Activated CD8-positive, alpha-beta memory T cell treated with anti-CD3 and anti-CD28 coated beads for 24 hours (primary cell): ENCODE measurements around the gene GABARAP.

ENCODE experiments used
- DNase-seq: peaks from one replicate; pipeline ENCODE4 v3.0.0-alpha.2; 2020

GABARAP gene

DNA sequence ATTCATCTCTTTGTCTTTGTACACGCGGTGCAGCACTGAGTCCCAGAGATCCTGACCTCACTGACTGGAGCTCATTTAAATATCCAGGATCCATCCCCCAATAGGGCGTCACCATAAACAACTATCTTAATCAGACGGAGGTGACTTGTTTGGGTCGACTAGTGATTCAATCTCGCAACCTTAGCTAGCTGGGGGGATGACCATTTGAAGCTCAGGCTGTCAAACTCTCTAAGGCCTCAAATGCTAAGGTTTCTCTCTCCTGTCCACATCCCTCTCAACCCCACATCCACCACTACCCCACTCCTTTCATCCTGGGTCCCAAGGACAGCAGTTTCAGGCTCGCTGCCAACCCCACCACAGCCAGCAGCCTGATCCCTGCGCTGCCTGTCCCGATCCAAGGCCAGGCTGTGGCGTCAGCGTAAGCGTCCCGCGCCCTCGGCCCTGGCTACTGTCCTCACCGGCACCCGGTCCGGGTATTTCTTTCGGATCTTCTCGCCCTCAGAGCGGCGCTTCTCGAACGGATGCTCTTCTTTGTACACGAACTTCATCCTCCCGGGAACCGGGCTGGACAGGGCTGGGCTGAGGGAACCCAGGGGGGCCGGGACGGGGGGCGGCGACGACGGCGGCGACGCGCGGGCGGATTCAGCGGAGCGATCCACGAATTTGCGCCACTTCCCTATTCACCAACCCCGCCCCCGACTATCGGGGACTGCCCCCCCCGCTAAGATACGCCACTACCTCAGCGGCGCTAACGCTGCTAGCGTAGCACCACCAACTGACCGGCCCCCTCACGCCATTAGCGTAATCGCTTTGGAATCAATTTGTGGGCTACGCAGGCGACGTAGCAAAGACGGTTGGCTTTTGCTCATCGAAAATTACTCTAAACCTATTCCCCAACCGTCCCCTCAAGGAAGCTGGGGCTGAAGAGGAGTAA, at the start of gene GABARAP:
GABARAP (minus strand) TSS at position 667 of the 934 bp plus-strand sequence; CDS start at position 548, 119 bp downstream.
- peak; percentile 99 for DNase-seq

DNA sequence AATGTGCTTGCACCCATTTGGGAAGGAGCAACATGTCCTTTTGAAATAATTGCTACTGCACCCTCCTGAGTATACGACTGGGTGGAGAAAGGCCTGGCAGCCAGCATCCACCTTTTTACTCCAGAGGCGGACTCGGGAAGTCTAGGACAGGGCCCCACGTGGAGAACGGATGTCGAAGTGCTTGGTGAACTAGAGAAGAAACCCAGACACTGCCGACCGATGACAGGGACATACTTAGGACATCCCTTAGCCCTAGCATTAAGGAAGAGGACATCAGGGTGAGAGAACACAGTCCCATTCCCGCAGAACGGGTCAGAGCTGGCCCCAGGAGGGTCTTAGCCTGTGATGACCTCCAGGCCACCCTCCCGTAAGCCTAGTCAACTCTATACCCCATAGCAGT, 48.4 kb upstream of the GABARAP start:
- no peak for DNase-seq

DNA sequence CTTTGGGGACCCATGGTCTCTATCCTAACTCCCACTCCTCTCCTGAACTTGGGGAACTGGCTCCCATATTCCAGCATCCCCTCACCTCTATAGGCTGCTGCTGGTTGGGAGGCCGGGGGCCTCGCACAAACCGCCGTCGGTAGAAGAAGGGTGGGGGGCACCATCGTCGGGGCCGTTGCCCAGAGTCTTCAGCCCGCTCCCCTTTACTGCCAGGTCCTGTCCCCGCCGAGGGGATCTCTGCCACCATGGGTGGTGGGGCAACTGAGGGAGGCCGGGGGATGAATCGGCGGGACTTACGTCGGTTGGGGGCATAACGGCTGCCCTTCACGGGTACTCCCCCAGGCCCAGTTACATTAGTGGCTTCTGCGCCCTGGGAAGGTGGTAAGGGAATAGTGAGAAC, 47.9 kb upstream of the GABARAP start:
- DNase-seq, result no peak

DNA sequence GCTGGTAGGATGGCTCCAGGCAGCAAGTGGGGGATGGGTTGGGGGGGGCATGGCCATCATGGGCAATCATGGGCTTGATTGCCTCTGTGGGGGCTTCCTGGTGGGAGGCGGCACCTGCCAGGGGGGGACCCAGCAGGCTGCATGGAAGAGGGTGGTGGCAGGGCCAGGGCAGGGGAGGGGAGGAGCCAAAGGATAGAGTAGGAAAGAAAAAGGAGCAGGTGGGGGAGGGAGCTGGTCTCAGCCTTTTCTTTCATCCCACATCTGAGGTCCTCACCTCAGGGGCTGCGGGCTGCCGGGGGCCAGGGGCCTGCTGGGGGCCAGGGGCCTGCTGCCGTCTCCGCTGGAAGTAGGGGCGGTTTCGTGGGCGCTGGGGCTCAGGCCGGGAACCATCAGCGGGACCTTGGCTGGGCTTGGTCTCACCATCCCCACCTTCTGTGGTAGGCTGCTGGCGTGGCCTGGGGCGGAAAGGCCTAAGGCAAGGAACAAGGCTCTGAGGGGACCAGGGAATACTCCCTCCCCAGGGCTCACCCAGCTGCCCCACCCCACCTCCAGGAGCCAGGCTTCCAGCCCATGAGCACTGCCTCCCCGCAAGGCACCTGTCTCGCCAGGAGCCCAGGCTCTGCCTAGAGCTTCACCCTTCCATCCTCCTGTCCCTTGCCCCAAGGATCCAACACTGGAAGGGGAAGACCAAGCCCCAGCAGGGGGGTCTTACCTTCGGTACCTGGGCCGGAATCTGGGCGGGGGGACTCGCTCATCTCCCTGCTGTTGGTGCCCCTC, 47.2 kb upstream of the GABARAP start:
- DNase-seq, result no peak

DNA sequence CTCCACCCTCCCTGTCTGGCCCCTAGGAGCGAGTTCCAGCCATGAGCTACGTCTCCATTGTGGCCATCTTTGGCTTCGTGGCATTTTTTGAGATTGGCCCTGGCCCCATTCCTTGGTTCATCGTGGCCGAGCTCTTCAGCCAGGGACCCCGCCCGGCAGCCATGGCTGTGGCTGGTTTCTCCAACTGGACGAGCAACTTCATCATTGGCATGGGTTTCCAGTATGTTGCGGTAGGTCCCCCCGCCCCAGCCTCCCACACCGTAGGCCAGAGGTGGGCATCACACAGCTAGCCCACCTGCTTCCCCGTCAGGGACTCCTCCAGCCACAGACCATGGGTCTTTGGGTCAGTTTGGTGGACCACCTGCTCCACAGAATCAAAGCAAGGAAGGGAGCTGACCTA, 43.4 kb upstream of the GABARAP start:
- DNase-seq, result no peak

DNA sequence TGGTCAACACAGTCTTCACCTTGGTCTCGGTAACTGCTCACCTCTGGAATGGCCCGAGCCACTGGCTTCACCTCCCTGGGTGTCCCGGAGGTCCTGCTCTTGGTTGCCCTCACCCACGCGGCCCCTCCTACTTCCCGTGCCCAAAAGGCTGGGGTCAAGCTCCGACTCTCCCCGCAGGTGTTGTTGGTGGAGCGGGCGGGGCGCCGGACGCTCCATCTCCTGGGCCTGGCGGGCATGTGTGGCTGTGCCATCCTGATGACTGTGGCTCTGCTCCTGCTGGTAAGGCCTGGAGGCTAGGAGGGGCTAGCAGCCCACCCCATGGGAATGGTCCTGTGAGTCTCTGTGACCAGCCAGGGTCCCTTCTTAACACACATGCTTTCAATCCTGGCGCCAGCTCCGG, 42.7 kb upstream of the GABARAP start:
- DNase-seq, result no peak

DNA sequence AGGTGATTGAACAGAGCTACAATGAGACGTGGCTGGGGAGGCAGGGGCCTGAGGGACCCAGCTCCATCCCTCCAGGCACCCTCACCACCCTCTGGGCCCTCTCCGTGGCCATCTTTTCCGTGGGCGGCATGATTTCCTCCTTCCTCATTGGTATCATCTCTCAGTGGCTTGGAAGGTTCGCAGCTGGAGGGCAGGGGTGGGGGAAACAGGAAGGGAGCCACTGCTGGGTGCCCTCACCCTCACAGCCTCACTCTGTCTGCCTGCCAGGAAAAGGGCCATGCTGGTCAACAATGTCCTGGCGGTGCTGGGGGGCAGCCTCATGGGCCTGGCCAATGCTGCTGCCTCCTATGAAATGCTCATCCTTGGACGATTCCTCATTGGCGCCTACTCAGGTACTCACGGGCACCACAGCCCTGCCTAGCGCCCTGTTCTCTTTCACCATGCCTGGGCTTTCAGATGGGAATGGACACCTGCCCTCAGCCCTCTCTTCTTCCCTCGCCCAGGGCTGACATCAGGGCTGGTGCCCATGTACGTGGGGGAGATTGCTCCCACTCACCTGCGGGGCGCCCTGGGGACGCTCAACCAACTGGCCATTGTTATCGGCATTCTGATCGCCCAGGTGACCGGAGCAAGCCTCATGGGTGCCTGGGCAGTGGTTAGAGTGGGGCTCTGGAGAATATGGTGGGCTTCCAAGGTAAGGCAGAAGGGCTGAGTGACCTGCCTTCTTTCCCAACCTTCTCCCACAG, 41.4 kb upstream of the GABARAP start:
- DNase-seq, result no peak

DNA sequence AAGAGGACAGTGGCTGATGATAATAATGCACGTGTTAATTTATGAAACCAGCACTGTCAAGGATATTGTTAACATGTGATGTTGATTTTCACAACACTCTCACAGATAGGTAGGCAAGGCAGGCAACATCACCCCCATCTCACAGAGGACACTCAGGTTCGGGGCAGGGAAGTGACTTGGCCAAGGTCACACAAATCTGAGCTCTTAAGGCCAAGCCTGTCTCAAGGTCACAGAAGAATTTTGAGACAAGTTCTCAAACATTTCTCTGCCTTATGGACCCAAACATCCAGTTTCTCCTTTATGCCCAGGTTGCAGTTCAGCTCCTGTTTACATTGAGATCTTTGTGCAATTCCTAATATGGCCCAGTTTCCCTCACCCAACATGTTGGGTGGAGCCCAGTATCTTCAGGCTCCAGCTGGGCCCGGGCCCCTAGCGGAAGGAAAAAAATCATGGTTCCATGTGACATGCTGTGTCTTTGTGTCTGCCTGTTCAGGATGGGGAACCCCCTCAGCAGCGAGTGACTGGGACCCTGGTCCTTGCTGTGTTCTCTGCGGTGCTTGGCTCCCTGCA, 40.6 kb upstream of the GABARAP start:
- DNase-seq, result no peak

DNA sequence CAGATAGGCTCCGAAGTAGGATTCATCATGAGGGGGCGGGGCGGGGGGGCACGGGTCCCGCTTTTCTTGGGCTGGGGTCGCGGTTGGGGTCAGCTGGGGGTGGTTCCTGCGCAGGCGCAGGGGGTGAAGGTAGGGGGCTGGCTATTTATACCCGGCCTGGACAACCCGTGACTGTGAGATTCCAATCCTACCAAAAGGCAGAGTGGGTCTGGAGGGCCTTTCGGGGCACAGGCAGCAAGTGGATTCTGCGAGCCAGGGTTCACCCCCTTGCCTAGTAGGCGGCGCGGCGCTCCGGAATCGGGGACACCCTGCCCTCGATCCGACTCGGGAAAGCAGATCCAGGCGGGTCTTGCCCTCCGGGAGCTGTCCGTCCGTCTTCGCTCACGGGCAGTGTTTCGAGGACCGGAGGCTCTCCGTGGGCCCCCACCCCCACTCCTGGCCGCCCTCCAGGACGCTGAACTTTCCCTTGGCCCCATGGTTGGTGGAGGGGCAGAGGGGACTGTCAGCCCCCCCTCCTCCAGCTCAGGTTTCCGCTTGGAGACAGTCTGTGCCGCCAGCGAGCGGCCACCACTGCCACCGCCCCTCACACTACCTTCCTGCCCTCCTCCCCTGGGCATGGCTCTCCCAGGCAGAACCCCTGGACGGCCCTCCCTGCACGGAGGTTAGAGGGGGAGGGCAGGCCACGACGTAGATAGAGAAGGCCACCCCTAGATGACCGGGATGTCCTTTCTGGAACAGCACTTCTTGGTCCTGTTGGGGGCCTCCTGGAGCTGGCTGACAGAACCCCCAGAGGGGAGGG, 39.9 kb upstream of the GABARAP start:
- peak; percentile 61 for DNase-seq

DNA sequence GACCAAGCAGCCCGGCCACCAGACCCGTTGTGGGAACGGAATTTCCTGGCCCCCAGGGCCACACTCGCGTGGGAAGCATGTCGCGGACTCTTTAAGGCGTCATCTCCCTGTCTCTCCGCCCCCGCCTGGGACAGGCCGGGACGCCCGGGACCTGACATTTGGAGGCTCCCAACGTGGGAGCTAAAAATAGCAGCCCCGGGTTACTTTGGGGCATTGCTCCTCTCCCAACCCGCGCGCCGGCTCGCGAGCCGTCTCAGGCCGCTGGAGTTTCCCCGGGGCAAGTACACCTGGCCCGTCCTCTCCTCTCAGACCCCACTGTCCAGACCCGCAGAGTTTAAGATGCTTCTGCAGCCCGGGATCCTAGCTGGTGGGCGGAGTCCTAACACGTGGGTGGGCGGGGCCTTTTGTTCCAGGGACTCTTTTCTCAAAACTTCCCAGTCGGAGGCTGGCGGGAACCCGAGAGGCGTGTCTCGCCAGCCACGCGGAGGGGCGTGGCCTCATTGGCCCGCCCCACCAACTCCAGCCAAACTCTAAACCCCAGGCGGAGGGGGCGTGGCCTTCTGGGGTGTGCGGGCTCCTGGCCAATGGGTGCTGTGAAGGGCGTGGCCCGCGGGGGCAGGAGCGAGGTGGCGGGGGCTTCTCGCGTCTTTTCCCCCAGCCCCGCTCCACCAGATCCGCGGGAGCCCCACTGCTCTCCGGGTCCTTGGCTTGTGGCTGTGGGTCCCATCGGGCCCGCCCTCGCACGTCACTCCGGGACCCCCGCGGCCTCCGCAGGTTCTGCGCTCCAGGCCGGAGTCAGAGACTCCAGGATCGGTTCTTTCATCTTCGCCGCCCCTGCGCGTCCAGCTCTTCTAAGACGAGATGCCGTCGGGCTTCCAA, 39.1 kb upstream of the GABARAP start, which contains the start of gene SLC2A4:
SLC2A4 (plus strand) TSS at position 645 of the 879 bp plus-strand sequence; CDS start at position 862, 217 bp downstream.
- DNase-seq, result peak; percentile 94

DNA sequence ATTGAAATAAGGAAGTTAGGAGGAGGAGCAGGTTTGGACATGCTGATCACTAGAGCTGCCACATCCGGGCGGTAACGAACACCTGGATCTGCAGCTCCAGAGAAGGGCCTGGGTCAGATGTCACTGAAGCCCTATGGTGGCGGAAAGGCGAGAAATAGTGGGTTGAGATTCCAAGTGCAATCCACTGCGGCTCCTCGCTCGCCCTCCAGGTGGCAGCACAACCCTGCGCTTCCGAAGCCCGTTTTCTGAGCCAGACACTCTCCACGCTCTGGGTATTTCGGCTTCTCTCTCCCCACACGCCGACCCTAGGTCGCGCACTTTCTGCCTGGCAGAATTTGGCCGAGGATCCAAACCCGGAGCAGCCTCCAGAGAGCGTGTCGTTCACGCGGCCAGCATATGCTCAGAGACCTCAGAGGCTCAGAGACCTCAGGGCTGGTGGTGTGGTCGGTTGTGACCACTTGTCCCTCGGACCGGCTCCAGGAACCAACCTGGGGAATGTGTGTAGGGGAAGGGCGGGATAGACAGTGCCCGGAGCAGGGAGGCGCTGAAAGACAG, 38.3 kb upstream of the GABARAP start:
- DNase-seq, result peak; percentile 94

DNA sequence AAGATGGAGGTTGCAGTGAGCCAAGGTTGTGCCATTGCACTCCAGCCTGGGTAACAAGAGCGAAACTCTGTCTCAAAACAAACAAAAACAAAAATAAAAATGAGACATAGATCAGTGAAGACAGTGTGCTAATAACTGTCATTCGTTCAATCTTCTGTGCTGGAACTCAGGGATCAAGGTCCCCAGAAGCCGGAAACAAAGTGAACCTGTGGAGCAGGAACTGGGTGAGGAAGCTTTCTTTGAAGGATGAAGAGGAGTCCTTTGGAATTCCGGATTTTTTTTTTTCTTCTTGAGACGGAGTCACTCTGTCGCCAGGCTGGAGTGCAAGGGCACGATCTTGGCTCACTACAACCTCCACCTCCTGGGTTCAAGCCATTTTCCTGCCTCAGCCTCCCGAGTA, 37.2 kb upstream of the GABARAP start:
- DNase-seq, result no peak

DNA sequence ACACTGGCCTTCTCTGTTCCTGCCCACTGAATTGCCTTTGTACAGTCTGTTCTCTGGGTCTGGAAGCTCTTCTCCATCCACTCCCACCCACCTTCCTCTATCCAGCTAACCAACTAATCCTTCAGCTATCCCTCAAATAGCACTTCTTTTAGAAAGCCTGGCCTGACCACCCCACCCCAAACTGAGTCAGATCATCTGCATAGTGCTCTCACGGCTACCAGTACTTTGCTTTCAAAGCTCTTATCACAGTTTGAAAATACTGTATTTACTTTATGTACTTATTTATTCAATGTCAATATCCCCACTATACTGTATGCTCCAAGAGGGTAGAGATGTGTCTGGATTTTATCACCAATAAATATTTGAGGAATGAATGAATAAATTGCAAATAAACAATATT, 24.5 kb upstream of the GABARAP start:
- no peak for DNase-seq

DNA sequence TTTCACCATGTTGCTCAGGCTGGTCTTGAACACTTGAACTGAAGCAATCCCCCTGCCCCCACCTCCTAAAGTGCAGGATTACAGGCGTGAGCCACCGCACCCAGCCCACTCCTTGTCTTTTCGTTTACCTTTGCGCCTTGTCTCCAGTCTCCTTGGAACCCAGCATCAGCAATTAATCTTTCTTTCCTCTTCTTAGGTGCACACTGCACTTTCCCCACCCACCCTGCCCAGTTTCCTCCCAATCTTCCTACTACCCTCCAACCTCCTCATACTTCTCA, 21.5 kb upstream of the GABARAP start:
- DNase-seq, result no peak

DNA sequence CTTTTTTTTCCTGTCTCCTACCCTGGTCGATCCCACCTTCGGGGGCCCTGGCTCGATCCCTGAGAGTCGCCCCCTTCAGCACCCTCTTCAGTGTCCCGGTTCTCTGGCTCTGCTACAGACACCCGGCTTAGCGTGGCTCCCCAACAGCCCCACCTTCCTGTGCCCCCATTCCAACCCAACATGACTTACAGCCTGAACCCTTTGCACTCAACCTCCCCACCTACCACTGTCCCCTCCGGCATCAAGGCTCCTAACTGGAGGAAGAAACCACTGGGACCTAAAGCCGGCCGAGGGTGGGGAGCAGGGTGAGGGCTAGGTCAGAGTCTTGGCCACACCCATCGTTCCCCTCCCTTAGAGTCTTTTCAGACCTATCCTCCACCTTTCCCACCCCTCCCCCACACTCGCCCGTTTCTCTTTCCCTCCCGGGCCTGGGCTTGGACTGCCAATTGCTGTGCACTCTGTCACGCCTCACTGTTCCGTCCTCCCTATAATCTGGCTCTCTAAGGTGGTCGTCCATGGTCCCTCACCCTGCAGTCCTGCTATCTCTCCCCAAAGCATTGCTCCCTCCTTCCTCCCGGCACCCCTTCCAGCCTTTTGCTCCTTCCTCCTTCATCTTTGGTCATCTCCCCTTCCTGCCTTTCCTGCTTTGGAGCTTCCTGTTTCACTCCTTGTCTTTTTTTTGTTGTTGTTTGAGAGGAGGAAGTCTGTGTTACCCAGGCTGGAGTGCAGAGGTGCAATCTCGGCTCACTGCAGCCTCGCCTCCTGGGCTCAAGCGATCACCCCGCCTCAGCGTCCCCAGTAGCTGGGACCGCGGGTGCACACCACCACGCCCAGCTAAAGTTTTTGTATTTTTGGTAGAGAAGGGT, 20.9 kb upstream of the GABARAP start:
- peak; percentile 68 for DNase-seq

DNA sequence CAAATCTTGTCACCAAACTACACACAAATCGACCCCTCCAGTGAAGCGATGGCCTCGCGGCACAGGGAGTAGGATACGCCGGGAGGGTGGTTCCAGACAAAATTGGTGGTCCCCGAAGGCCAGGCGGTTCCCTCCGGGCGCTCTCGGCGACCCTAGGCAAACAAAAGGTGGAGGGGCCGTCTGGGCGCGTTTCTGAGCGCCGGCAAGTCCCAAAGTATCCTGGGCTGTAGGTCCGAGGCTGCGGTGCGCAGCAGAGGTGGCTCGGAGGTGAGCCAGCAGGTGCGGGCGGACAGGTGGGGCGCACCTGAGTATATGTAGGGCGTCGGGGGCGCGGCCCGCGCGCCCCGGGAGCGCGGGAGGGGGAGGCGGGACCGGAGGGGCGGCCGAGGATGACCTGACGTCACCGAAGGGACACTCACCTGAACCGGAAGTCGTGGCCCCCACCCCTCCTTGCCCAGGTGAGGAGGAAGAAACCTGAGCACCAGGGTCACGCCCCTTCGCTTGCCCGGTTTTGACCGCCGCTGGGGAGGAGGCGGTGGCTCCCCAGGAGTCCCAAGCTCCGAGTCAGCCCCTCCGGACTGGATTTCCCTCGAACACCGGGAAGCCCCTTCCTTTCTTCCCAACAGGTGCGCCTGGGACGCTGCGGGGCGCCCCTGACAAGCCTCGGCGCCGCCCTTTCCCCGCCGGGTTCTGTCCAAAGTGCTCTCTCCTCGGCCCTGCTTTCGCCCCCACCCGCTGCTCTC, 20.1 kb upstream of the GABARAP start, which contains the start of gene CLDN7:
CLDN7 (minus strand) TSS at position 287 of the 743 bp plus-strand sequence. CDS start 435 bp downstream, outside the sequence.
- DNase-seq, result no peak

DNA sequence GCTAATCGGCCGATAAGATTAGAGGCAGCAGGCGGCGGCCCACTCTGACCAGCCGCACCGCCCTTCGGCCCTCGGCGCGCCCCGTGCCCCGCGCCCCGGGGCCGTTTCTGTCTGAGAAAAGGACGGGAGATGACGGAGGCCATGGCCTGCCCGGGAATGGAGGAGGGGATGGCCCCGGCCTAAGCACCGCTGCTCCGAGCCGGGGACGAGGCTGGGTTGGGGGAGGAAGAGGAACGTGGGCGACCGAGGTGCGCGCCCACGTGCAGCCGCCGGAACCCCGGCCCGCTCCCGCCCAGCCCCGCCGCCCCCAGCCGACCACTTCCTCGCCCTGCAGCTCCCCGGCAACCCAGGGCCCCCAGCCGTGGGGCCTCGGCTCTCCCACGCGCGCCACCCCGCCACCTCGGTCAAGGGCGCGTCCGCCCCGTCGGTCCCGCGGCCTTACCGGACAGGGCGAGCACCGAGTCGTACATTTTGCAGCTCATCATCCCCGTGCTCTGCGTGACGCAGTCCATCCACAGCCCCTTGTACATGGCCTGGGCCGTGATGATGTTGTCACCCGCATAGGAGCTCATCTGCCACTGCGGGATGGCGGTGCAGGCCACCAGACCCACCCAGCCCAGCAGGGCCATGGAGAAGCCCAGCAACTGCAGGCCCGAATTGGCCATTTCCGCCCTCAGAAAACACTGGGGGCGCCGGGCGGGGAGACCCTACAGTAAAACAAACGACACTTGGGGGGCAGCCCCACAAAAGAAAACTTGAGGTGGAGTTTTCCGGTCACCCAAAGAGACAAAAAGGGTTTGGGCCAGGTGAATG, 19.3 kb upstream of the GABARAP start:
- peak; percentile 80 for DNase-seq
